ENCODE results near the gene ATG7. TPM values are rescaled to one million over a fixed set of nuclear protein-coding genes. Genes with fewer than 3 reads are reported as not detected.

ATG7 gene
- total RNA-seq, 4 donors from 2014 or later, result 49.4 to 145 (median 82.1) TPM

DNA sequence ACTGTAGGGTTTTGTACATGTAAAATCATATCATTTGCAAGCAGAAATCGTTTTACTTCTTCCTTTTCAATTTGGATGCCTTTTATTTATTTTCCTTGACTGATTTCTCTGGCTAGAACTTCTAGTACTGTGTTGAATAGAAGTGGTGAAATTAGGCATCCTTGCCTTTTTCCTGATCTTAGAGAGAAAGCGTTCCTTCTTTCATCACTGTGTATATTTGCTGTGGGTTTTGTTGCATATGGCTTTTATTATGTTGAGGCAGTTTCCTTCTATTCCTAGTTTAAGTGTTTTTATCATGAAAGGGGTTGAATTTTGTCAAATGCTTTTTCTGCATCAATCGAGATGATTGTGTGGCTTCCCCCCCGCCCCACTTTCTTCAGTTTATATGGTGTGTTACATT is 140.9 kb downstream of the ATG7 start:
- no peak overlapping the region for H3K27ac ChIP-seq
- peaks cover 6% of the 10 kb centered on the region for H3K9me3 ChIP-seq
- H3K4me1 ChIP-seq, result no peaks in the 10 kb centered on the region
- H3K27me3 ChIP-seq, result no peaks in the 10 kb centered on the region
- peaks cover 4% of the 10 kb centered on the region for H3K36me3 ChIP-seq
- WGBS, result 69% methylated on average over 4 of the region's 4 CpGs
- no peak for DNase-seq (ENCODE audit: low spot score in 2 of 2)
- no peak overlapping the region for H3K4me3 ChIP-seq
- no peak for TF ChIP-seq EP300 (IDR thresholded peaks at IDR 0.05)
- no peak for TF ChIP-seq POLR2AphosphoS5 (IDR thresholded peaks at IDR 0.05)
- no peak for TF ChIP-seq POLR2A (IDR thresholded peaks at IDR 0.05)
- TF ChIP-seq, protein P1, sequence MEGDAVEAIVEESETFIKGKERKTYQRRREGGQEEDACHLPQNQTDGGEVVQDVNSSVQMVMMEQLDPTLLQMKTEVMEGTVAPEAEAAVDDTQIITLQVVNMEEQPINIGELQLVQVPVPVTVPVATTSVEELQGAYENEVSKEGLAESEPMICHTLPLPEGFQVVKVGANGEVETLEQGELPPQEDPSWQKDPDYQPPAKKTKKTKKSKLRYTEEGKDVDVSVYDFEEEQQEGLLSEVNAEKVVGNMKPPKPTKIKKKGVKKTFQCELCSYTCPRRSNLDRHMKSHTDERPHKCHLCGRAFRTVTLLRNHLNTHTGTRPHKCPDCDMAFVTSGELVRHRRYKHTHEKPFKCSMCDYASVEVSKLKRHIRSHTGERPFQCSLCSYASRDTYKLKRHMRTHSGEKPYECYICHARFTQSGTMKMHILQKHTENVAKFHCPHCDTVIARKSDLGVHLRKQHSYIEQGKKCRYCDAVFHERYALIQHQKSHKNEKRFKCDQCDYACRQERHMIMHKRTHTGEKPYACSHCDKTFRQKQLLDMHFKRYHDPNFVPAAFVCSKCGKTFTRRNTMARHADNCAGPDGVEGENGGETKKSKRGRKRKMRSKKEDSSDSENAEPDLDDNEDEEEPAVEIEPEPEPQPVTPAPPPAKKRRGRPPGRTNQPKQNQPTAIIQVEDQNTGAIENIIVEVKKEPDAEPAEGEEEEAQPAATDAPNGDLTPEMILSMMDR (IDR thresholded peaks at IDR 0.05), result no peak

DNA sequence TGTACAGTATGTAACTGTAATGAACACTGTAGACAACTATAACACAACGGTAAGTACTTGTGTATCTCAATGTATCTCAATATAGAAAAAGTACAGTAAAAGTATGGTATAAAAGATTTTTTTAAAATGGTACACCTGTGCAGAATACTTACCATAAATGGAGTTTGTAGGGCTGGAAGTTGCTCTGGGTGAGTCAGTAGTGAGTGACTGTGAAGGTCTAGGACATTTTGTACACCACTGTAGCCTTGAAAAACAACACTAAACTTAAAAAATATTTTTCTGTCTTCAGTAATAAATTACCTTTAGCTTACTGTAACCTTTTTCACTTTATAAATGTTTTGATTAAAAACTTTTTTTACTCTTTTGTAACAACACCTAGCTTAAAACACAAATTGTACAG is 142.9 kb downstream of the ATG7 start:
- 100% methylated on average over 1 of the region's 1 CpG for WGBS
- Histone ChIP-seq H3K4me3 (no peak overlapping the region), H3K4me1 (no peaks in the 10 kb centered on the region), H3K9me3 (peaks cover 3% of the 10 kb centered on the region), H3K27me3 (no peaks in the 10 kb centered on the region), H3K36me3 (no peaks in the 10 kb centered on the region), H3K27ac (no peak overlapping the region)
- no peak for DNase-seq (ENCODE audit: low spot score in 2 of 2)
- TF ChIP-seq POLR2A (IDR thresholded peaks at IDR 0.05) (no peak), POLR2AphosphoS5 (IDR thresholded peaks at IDR 0.05) (no peak), EP300 (IDR thresholded peaks at IDR 0.05) (no peak)
- TF ChIP-seq, protein P1 (IDR thresholded peaks at IDR 0.05), result no peak

DNA sequence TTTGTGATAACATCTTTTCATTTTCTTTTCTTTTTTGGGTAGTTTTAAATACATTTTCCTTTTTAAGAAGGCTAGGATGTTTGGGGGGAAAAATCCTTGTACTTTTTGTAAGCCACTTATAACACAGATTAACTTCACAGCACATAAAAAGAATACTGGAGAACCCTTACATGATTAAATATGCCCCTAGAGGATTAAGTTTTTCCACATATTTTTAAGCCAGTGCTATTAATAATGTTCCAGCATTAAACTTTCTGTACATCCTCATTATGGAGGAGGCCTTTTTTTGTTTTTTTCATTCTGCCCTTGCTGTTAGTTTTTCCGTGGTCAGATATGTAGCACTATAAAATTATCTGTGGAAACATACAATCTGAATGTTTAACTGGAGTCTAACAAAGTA is 147.9 kb downstream of the ATG7 start:
- TF ChIP-seq, protein P1 (IDR thresholded peaks at IDR 0.05), result no peak
- TF ChIP-seq POLR2AphosphoS5 (IDR thresholded peaks at IDR 0.05) (no peak), EP300 (IDR thresholded peaks at IDR 0.05) (no peak), POLR2A (IDR thresholded peaks at IDR 0.05) (no peak)
- no peaks in the 10 kb centered on the region for H3K36me3 ChIP-seq
- DNase-seq (ENCODE audit: low spot score in 2 of 2), result no peak
- H3K27me3 ChIP-seq, result no peaks in the 10 kb centered on the region
- H3K27ac ChIP-seq, result no peak overlapping the region
- H3K9me3 ChIP-seq, result no peaks in the 10 kb centered on the region
- WGBS, result 40% methylated on average over 1 of the region's 1 CpG
- H3K4me3 ChIP-seq, result no peak overlapping the region
- H3K4me1 ChIP-seq, result no peaks in the 10 kb centered on the region

DNA sequence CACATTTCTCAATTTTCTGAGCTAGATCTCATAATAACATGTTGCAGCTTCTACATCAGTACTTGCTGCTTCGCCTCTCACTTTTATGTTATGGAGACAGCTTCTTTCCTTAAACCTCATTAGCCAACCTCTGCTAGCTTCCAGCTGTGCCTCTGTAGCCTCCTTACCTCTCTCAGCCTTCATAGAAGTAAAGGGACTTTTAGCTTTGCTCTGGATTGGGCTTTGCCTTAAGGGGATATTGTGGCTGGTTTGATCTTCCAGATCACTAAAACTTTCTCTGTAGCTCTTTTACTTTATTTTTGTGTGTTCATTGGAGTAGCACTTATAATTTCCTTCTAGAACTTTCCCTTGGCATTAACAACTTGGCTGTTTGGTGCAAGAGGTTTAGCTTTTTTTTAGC is 150.1 kb downstream of the ATG7 start:
- Histone ChIP-seq H3K4me3 (no peak overlapping the region), H3K27ac (no peak overlapping the region), H3K27me3 (no peaks in the 10 kb centered on the region), H3K9me3 (no peaks in the 10 kb centered on the region), H3K4me1 (no peaks in the 10 kb centered on the region), H3K36me3 (no peaks in the 10 kb centered on the region)
- WGBS, result 100% methylated on average over 1 of the region's 1 CpG
- no peak for DNase-seq (ENCODE audit: low spot score in 2 of 2)
- TF ChIP-seq POLR2A (IDR thresholded peaks at IDR 0.05), result no peak
- TF ChIP-seq POLR2AphosphoS5 (IDR thresholded peaks at IDR 0.05), result no peak
- no peak for TF ChIP-seq EP300 (IDR thresholded peaks at IDR 0.05)
- TF ChIP-seq, protein P1 (IDR thresholded peaks at IDR 0.05), result no peak

DNA sequence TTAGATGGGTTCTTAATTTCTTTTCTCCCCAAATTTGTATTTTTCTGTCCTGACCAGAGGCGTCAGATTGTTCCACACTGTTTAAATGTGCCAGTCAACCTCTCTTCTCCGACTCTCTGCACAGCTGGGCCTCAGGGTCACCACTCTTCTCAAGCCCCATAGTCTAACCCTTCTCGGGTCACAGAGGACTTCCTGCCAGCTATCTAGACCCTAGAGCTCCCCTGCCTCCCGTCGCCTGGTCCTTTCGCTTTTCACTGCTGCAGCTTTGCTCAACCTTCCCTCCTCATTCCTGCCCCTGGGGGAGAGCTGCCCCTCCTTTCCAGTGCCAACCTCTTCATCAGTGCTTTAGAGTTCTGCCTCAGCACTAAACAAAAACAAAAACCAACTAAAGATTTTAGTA is 151.7 kb downstream of the ATG7 start:
- Histone ChIP-seq H3K9me3 (no peaks in the 10 kb centered on the region), H3K27ac (no peak overlapping the region), H3K4me1 (no peaks in the 10 kb centered on the region), H3K4me3 (no peak overlapping the region), H3K27me3 (no peaks in the 10 kb centered on the region), H3K36me3 (peaks cover 4% of the 10 kb centered on the region)
- 87% methylated on average over 6 of the region's 6 CpGs for WGBS
- no peak for TF ChIP-seq POLR2AphosphoS5 (IDR thresholded peaks at IDR 0.05)
- TF ChIP-seq POLR2A (IDR thresholded peaks at IDR 0.05), result no peak
- no peak for TF ChIP-seq EP300 (IDR thresholded peaks at IDR 0.05)
- TF ChIP-seq, protein P1 (IDR thresholded peaks at IDR 0.05), result no peak
- DNase-seq (ENCODE audit: low spot score in 2 of 2), result no peak
